Progenitor cell of endocrine pancreas (in vitro differentiated cells): Measurements from ENCODE around the gene TM7SF2. TPM values are rescaled to one million over a fixed set of nuclear protein-coding genes. Genes with fewer than 3 reads are reported as not detected.

Experiments
- DNase-seq: peaks from one replicate; pipeline ENCODE4 v3.0.0; 2021; ENCODE audit warnings: low spot score; ENCODE audit not compliant: unreplicated experiment
- H3K27ac Mint-ChIP-seq: 2 replicates; pipeline ENCODE4 v1.8.0; 2021; ENCODE audit warnings: mild to moderate bottlenecking, moderate library complexity, mixed read lengths
- H3K27me3 Mint-ChIP-seq: 2 replicates; pipeline ENCODE4 v1.8.0; 2021; ENCODE audit warnings: mixed read lengths
- H3K36me3 Mint-ChIP-seq: 2 replicates; pipeline ENCODE4 v1.8.0; 2022; ENCODE audit warnings: mixed read lengths; ENCODE audit not compliant: insufficient read depth
- H3K4me1 Mint-ChIP-seq: 2 replicates; pipeline ENCODE4 v1.8.0; 2021; ENCODE audit warnings: low read depth, mixed read lengths
- H3K4me3 Mint-ChIP-seq: 2 replicates; pipeline ENCODE4 v1.8.0; 2021; ENCODE audit warnings: low read depth, mild to moderate bottlenecking, moderate library complexity, mixed read lengths
- H3K9me3 Mint-ChIP-seq: 2 replicates; pipeline ENCODE4 v1.8.0; 2021; ENCODE audit warnings: low read depth, mixed read lengths
- CTCF ChIP-seq: fragments of 200-600 bp; sonication (generic); IDR thresholded peaks from one replicate; pipeline ENCODE4 v1.5.0; 2021; ENCODE audit warnings: antibody characterized with exemption, mild to moderate bottlenecking; ENCODE audit not compliant: unreplicated experiment
- long read RNA-seq: library from polyadenylated mRNA; unstranded; transcript quantifications from one replicate; pipeline ENCODE4 v2.0.0, GENCODE V29; 2020
- total RNA-seq: library from RNA; stranded (reverse); gene quantifications from 2 replicates; pipeline ENCODE4 v1.2.1, GENCODE V29; 2021

The TM7SF2 gene
- total RNA-seq = 123 and 124 TPM in 2 replicates
- long read RNA-seq, transcript TM7SF2-201 (10 exons, 1,722 nt) = major isoform, 113 of 152 reads
- long read RNA-seq, partial matches to known transcripts = 8 of 152 reads
- long read RNA-seq, other reads (novel, unspliced or antisense) = 29 of 152 reads

- peak; percentile 88 for DNase-seq
- Mint-ChIP-seq H3K9me3 (no peaks in the 10 kb centered on the region), H3K4me1 (peaks cover 9% of the 10 kb centered on the region), H3K27me3 (no peaks in the 10 kb centered on the region), H3K4me3 (peak within 1 kb of the TSS; percentile 95), H3K27ac (peak within 1 kb of the TSS; percentile 95), H3K36me3 (peaks cover 1% of the 10 kb centered on the region)
- TF ChIP-seq CTCF = no peak
These were observed at the start of gene TM7SF2 for GRCh38 chr11:65111744-65112545. Gene TM7SF2 (plus strand): TSS chr11:65111872. CDS start chr11:65112016, 144 bp downstream.

GRCh38 chr11:65063532-65063931 is 48.1 kb upstream of the TM7SF2 start:
- DNase-seq = no peak
- no peak for TF ChIP-seq CTCF
- Mint-ChIP-seq H3K27me3 (no peaks in the 10 kb centered on the region), H3K36me3 (no peaks in the 10 kb centered on the region), H3K27ac (no peak overlapping the region), H3K4me3 (no peak overlapping the region), H3K4me1 (no peaks in the 10 kb centered on the region), H3K9me3 (no peaks in the 10 kb centered on the region)

GRCh38 chr11:65064847-65065240 is 46.8 kb upstream of the TM7SF2 start:
- DNase-seq = no peak
- H3K27me3 Mint-ChIP-seq = no peaks in the 10 kb centered on the region
- H3K36me3 Mint-ChIP-seq = no peaks in the 10 kb centered on the region
- H3K4me3 Mint-ChIP-seq = no peak overlapping the region
- no peaks in the 10 kb centered on the region for H3K9me3 Mint-ChIP-seq
- TF ChIP-seq CTCF = no peak
- no peaks in the 10 kb centered on the region for H3K4me1 Mint-ChIP-seq
- no peak overlapping the region for H3K27ac Mint-ChIP-seq

- H3K27me3 Mint-ChIP-seq = no peaks in the 10 kb centered on the region
- no peaks in the 10 kb centered on the region for H3K36me3 Mint-ChIP-seq
- no peak for DNase-seq
- TF ChIP-seq CTCF = no peak
- H3K4me1 Mint-ChIP-seq = no peaks in the 10 kb centered on the region
- no peaks in the 10 kb centered on the region for H3K9me3 Mint-ChIP-seq
- no peak overlapping the region for H3K4me3 Mint-ChIP-seq
- no peak overlapping the region for H3K27ac Mint-ChIP-seq
These were observed 45.8 kb upstream of the TM7SF2 start for GRCh38 chr11:65065851-65066250.

- Mint-ChIP-seq H3K27me3 (no peaks in the 10 kb centered on the region), H3K4me3 (no peak overlapping the region), H3K9me3 (no peaks in the 10 kb centered on the region), H3K36me3 (no peaks in the 10 kb centered on the region), H3K4me1 (no peaks in the 10 kb centered on the region), H3K27ac (no peak overlapping the region)
- no peak for TF ChIP-seq CTCF
- no peak for DNase-seq
These were observed 45.4 kb upstream of the TM7SF2 start for GRCh38 chr11:65066315-65066714.
